Myocyte (in vitro differentiated cells): ENCODE data around the gene NR1H2. TPM values are rescaled to one million over a fixed set of nuclear protein-coding genes. Genes with fewer than 3 reads are reported as not detected.
A peak's percentile ranks its signal among the peaks of the same experiment; 100 is the strongest.
"Not testable (repeated sequence)": the region's sequence is repeated elsewhere in the genome, so short reads cannot be mapped to it uniquely, and the experiment has no call there.

Source experiments
- DNase-seq: peaks from one replicate; pipeline ENCODE4 v3.0.0-alpha.2; 2012; ENCODE audit warnings: low read depth
- total RNA-seq: library from RNA; depleted of rRNA; stranded (reverse); fragments of >200 nt; gene quantifications from 2 replicates; pipeline ENCODE4 v1.2.3, GENCODE V29; 2014

Gene NR1H2
- total RNA-seq, 1 donor from 2014 or later = 70.3 TPM

DNA sequence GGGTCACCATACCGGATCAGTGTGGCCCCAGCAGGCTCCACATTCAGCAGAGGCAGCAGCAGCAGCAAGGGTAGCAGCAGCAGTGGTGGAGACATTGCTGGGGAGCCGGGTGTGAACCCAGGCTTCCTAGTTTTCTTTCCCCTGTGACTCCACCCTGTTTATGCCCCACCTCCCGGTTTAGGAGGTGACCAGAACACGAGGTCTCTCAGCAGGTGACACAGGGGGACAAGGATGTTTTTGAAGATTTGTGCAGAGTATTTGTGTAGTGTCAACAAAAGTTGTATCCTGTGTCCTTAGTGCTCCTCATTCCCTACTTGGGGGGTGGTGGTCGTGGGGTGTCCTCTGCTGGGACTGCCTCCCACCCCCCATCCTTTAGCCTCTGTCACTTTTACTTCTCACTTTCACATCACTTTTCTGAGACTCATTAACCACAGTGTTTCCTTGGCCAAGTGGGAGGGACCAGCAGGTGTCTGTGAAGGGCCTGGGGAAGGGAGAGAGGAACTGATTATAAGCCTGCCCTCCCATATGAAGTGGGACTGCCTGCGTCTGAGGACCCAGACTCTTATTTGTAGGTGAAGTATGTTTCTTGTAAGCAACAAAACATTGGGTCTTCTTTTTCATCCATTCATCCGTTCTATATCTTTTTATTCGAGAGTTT lies 31.5 kb upstream of the NR1H2 start:
- no peak for DNase-seq

DNA sequence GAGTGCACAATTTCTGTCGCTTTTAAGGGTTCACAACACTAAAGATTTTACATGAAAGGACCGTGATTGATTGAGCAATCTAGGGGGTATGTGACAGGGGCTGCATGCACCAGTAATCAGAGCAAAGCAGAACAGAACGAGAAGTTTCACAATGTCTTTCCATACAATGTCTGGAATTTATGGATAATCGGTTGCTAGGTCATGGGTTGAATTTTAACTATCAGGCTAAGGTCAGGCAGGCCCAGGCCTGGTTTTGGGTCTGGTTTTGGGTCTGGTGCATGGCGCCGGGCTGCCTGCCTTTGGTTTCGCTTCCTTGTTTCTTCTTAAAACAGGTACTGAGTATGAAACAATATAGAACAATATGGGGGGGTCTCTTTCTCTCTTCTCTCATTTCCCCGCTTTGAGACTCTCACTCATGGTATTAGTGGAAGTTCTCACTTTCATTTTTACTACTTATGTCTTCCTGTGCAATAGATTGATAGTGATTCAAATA lies 29.1 kb upstream of the NR1H2 start:
- not testable (repeated sequence) for DNase-seq

DNA sequence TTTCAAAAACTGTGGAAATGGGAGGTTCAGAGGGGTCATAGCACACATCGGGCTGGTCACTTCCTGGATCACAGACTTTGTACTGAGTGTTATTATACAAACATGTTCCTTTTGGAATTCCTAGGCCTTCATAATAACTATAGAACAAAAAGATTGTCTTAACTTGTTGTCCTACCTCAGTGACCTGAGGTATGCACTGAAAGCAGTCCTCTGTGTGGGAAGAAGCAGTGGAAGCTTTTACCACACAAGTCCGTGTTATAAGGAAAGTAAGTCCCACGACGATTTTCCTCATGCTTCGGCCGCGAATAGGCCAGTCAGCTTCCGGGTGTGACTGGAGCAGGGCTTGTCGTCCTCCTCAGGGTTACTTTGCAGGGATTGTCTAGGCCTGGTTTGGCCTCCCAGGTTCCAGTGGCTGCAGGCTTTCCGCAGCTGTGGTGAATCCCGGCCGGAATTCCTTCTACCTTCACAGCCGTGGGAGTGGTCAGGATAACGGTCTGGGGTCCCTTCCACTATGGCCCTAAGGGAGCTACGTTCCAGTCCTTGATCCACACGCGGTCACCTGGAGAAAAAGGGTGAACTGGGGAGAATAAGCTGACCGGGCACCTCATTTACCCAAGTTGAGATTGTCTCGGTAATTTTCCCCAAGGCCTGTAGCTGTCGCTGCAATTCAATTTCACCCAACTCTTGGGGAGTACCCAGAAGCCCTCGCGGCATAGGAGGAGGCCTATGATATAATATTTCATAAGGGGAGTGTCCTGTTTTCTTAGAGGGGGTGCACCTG lies 26.8 kb upstream of the NR1H2 start:
- peak; percentile 19 for DNase-seq

DNA sequence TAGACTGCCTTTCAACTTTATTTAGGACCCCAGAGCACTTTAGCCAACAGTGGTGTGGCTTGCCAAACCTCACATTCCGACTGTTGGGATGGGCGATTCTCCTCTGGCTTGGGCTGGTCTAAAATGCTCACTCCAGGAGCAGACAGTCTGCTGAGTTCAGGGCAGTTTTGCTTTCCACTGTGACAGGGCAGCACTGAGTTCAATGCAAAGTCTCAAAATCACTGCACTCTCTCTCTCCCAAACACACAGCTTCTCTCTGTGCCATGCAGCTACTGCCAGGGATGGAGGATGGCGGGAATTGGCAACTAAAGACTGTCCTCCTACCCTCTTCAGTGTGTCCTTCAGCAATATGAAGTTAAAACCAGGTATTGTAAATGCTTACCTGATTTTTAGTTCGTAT lies 24.0 kb upstream of the NR1H2 start:
- DNase-seq = peak; percentile 23

- DNase-seq = not testable (repeated sequence)
Measured at GRCh38 chr19:50353487-50353880, 22.8 kb upstream of the NR1H2 start.

DNA sequence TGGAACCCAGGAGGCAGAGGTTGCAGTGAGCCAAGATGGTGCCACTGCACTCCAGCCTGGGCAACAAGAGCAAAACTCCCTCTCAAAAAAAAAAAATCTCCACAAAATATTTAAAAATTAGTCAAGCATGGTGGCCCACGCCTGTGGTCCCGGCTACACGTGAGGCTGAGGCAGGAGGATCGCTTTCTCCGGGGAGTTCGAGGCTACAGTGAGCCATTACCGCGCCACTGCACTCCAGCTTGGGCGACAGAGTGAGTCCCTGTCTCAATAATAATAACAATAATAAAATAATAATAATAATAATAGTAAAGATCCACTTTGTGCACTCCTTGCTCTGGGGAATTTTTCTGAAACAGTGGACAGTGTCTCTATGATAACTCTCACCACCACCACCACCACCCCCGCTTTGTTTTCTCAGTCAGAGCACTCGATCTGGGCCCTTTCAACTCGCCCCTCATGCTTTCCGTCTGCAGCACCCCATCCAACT lies 19.5 kb upstream of the NR1H2 start:
- no peak for DNase-seq

- peak; percentile 66 for DNase-seq
Measured at GRCh38 chr19:50357178-50358100, 18.8 kb upstream of the NR1H2 start.

GRCh38 chr19:50358483-50359327 lies 17.6 kb upstream of the NR1H2 start:
- no peak for DNase-seq

GRCh38 chr19:50359328-50359818 lies 16.9 kb upstream of the NR1H2 start:
- DNase-seq = no peak

- DNase-seq = no peak
Measured at GRCh38 chr19:50361290-50362029, 14.8 kb upstream of the NR1H2 start.

DNA sequence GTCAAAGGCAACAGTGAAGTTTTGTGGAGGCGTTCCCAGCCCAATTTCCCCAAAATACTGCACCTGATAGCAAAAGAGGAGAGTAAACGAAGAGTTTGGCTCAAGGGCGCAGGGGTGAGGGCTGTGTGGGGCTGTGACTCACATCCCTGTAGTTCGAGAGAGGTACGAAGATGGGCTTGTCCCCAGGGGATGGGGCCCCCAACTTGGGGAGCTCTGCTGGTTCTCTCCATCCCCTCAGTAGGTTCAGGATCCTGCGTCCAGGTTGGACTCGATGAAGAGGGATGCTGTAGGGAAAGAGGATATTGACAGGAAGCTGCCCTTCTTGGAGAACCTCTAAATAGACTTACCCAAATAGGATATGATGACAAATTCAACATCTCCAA lies 14.2 kb upstream of the NR1H2 start:
- no peak for DNase-seq

- DNase-seq = no peak
Measured at GRCh38 chr19:50362656-50363424, 13.4 kb upstream of the NR1H2 start.

DNA sequence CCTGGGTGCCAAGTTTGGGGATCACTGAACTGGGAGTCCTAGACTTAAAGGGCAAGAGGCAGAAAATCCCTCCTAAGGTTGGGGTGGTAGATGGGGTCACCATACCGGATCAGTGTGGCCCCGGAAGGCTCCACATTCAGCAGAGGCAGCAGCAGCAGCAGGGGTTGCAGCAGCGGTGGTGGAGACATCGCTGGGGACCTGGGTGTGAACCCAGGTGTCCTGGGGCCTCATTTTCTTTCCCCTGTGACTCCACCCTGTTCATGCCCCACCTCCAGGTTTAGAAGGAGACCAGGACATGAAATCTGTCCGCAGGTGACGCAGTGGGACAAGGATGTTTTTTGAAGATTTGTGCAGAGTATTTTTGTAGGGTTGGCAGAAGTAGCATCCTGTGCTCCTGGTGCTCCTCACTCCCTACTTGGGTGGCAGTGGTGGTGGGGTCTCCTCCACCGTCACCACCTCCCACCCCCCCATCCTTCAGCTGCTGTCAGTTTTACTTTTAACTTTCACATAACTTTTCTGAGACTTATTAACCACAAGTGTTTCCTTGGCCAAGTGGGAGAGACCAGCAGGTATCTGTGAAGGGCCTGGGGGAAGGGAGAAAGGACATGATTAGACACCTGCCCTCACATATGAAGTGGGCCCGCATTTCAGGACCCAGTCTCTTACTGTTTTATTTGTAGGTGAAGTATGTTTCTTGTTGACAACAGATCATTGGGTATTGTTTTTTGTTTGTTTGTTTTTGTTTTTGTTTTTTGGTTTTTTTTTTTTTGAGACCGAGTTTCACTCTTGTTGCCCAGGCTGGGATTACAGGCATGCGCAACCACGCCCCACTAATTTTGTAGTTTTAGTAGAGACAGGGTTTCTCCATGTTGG lies 10.6 kb upstream of the NR1H2 start, which contains the start of gene NAPSA:
TSS of gene NAPSA (minus strand) at position 206 of the 873 bp plus-strand sequence. CDS start at position 188, 18 bp downstream.
- DNase-seq = no peak

- DNase-seq = peak; percentile 91
Measured at GRCh38 chr19:50368649-50369570, 7.3 kb upstream of the NR1H2 start.

DNA sequence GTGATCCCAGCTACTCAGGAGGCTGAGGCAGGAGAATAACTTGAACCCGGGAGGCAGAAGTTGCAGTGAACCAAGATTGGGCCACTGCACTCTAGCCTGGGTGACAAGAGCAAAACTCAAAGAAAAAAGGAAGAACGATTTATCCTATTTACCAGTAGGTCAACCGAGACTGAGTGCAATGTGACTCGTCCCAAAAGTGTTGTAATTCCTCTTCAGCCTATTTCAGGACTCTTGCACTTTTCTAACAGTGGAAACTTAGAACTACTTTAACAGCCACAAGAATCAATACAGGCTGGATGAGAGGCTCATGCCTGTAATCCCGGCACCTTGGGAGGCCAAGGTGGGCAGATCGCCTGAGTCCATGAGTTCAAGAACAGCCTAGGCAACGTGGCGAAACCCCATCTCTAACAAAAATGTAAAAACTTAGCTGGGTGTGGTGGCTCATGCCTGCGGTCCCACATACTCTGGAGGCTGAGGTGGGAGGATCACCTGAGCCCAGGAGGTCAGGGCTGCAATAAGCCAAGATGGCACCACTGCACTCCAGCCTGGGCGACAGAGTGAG lies 4.3 kb upstream of the NR1H2 start:
- DNase-seq = no peak

DNA sequence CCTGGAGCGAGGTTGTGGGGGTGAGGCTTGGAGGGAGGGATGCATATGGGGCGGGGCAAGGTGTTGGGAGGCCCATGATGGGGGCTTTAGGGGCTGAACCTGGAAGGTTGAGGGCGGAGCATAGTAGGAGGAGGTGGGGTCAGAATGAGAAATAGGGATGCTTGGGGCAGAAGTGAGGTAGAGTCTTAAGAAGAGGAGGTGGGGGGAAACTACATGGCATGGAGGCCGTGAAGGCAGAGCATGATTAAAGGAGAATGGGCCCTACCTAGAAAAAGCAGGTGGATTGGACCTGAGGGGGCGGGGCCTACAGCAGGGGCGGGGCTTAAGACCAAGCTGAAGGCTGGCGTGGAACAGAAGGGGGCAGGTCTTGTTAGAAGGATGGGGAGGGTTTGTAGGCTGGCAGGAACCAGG lies 799 bp downstream of the NR1H2 start:
- DNase-seq = no peak
